OCI-LY3 (cell line): Measurements from ENCODE around the gene NINL.

ENCODE experiments used
- EZH2phosphoT487 ChIP-seq: fragments of 200-600 bp; shearing (Covaris generic); IDR thresholded peaks from 2 replicates; pipeline ENCODE4 v1.6.1; 2018; ENCODE audit warnings: antibody characterized with exemption, mixed run types, low read depth
- TF ChIP-seq, protein P1 (sequence below): fragments of 200-600, 300-600 bp; sonication (generic); IDR thresholded peaks from 2 replicates; pipeline ENCODE4 v1.5.1; 2014; ENCODE audit warnings: antibody characterized with exemption, low read length, low read depth

DNA sequence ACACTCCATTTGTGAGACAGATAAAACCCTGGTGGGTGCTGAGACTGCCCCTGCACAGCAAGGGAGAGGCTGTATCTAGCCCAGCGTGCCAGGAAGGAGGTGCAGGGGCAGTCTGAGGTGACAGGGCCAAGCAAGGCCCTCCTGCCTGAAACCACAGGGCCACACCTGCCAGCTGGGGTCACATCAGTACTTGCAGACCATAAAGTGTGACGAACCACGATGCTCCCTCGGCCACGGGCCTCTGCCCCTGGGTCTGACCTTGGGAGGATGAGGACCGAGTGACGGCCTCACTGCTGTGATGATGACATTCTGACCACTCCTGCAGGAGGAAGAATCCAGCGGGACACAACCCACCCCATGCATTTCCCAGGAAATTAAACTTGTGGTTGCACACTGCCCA is 75.1 kb downstream of the NINL start:
- TF ChIP-seq, protein P1, sequence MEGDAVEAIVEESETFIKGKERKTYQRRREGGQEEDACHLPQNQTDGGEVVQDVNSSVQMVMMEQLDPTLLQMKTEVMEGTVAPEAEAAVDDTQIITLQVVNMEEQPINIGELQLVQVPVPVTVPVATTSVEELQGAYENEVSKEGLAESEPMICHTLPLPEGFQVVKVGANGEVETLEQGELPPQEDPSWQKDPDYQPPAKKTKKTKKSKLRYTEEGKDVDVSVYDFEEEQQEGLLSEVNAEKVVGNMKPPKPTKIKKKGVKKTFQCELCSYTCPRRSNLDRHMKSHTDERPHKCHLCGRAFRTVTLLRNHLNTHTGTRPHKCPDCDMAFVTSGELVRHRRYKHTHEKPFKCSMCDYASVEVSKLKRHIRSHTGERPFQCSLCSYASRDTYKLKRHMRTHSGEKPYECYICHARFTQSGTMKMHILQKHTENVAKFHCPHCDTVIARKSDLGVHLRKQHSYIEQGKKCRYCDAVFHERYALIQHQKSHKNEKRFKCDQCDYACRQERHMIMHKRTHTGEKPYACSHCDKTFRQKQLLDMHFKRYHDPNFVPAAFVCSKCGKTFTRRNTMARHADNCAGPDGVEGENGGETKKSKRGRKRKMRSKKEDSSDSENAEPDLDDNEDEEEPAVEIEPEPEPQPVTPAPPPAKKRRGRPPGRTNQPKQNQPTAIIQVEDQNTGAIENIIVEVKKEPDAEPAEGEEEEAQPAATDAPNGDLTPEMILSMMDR, result no peak
- TF ChIP-seq EZH2phosphoT487, result no peak
